Stimulated activated CD8-positive, alpha-beta memory T cell treated with anti-CD3 and anti-CD28 coated beads, Interleukin-7, amount 100 ng/mL, for 1 hour (primary cell): ENCODE data around the gene HINFP.
"Not testable (repeated sequence)": the region's sequence is repeated elsewhere in the genome, so short reads cannot be mapped to it uniquely, and the experiment has no call there.

Experiments used
- DNase-seq, 2 donors: peaks; one replicate each; pipeline ENCODE4 v3.0.0-alpha.2; 2020; ENCODE audit warnings: low read depth in 2 of 2

The HINFP gene

DNA sequence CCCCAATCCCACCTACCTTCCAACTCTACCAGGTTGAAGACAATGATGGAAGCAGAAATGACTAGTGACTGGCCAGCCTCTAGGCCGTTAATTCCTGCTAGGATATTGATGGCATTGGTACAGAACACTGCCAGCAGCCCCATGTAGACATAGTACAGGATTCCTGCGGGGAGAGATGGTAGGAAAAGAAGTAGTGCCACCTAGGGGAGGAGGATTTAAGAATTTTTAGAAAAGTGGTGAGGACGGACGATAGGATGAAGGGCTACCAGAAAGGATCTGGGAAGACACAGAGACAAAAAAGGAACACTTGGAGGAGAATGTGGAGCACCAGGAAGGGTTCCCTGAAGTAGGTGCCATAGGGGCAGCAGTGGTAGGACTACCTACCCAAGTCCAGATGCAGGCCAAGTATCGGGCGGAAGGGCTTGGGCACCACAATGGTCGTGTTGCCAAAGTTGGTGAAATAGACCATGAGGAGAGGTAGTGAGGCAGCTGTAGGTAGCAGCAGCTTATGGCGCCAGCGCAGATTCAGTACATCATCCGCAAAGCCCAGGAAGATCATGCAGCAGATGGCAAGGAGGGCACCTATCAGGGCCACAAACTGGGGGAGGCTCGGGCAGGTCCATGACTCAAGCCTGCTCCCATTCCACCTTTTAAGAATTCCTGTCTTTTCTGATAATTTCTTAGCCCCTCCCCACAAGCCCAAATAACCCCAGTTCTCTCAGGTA lies 21.0 kb upstream of the HINFP start:
- DNase-seq, result no peak

DNA sequence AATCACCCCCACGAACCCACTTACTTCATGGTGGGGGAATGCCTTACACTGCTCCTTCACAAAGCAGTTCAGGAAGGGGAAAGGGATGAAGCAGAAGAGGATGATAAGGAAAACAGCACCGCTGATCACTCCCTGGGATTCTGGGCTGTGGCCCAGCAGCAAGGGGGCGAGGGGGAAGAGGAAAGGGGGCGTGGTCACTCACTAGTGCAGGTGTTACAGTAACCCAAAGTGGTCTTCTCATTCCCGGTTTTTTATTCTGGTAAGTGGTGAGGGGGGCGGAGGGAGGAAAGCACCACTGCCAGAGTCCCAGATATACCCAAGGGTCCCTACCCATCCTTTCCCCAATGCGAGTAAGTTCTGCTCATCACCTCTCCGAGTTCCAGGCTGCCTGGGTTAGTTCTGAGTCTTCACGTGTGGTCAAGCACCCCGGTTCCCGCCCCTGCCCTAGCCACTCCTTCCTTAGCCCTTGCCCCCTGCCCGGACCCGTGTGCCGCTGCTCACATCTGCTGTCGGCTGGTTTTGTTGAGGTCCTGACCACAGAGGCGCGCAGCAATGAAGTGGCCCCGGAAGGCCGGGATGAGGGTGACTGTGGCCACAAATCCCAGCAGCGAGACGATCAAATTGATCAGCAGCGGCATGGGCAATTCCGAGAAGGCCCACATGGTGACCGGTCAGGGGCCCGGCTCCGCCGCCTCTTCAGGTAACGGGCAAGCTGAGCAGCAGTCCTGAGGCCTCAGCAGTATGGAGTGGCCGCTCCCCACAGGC lies 20.2 kb upstream of the HINFP start:
- no peak for DNase-seq

DNA sequence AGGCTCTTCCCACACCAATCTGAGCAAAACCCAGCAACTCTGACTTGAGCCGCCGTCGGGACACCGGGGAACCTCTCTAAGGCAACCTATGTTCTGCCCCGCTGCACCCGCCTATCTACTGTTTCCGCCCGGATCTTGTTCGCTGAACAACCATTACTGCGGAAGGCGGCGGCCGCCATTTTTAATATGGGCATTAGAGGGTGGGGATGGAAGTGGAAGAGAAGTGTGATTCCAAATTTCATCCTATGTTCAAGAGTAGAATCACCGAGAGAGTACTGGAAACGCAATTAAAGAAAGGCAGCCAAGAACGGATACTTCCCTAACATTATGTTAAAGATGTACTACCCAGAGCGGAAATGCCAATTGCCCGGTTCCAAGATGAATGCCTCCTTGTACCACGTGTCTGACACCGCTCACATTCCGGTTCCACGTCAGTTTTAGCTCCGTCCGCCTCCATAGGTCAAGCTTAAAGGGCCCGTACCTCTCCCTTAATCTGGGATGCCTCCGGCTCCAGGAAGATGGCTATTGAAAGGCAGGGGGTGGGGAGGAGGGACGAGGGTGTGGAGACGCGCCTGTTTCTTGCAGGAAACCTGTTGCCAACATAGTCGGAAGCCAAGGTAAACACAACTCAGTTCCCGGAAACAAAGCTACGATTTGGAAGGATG lies 19.5 kb upstream of the HINFP start, which contains the start of gene DPAGT1:
Gene DPAGT1 (minus strand): TSS at position 95 of the 665 bp plus-strand sequence. CDS start 198 bp downstream, outside the sequence.
- peak; percentile 59 to 72 for DNase-seq

DNA sequence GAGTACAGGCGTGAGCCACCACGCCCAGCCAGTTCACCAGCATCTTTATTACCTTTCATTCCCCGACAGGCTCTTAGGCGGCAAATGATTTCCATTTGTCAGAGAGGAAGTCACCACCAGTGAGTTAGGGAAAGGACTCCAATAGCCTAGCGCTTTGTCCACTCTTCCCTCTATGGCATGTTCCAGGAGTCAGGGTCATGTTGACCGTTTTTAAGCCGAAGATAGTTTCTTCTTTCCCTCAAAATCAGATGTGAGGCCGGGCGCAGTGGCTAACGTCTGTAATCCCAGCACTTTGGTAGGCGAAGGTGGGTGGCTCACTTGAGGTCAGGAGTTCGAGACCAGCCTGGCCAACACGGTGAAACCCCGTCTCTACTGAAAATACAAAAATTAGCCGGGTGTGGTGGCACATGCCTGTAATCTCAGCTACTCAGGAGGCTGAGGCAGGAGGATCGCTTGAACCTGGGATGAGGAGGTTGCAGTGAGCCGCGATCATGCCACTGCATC lies 18.2 kb upstream of the HINFP start:
- not testable (repeated sequence) for DNase-seq

DNA sequence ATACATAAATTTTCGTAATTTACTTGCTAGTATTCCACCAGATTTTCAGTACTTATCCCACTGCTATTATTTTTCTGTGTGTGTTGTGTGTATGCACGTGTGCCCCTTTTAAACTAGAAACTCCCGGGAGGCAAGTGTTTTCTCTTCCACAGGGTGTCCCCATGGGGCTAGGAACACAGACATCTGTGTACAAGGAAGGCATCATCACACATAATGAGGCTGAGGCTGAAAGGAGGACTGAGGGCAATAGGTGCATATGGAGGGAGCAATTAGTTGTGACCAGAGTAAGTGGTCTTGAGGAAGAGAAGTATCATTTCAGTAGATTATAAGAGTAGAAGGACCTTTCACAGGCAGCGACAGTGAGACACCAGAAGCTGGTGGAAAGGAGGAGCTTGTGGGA lies 17.6 kb upstream of the HINFP start:
- no peak for DNase-seq

DNA sequence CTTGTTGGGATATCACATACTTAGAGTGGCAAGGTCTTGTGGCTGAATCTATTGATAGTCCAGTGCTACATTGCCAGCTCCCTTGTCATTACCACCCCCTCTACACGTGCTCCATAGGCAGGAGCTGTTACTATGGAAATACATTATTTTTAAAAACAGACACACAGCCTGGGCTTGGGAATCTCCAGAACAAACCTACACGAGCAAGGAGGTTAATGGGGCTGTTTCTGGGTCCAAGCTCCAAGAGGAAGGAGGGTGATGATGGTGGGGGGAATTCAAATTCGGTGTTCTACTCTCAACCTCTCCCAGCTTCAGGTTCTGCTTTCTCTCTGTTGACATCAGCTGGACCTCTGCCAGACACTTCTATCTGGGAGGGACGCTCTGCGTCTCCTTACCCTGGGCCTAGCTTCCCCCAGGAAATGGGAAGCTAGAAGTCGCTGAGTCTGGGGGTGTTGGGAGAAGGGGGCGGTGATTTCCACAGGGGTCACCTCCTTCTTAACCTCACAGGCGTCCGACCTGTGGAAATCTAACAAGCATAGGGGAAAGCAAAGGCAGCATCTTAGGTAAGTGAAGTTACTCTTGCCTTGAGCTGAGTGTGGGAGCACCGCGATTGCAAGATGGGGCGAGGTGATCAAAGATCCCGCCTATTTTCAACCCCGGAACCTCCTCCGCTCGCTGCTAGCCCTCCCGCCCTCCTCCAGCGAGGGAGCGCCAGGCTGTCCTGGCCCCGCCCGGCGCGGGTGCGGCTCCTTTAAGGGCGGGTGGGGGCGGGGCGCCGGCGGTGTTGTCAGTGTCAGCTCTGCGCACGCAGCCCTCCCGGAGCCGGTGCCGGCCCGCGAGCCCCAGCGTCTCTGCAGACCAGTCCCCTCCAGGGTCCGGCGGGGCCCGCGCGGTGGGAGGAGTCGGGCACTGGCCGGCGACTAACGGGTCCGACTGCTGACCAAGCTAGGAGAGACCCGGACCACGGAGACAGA lies 14.5 kb upstream of the HINFP start, which contains the start of gene C2CD2L:
Gene C2CD2L (plus strand): TSS at position 781 of the 974 bp plus-strand sequence. CDS start 398 bp downstream, outside the sequence.
- peak; percentile 70 to 75 for DNase-seq

DNA sequence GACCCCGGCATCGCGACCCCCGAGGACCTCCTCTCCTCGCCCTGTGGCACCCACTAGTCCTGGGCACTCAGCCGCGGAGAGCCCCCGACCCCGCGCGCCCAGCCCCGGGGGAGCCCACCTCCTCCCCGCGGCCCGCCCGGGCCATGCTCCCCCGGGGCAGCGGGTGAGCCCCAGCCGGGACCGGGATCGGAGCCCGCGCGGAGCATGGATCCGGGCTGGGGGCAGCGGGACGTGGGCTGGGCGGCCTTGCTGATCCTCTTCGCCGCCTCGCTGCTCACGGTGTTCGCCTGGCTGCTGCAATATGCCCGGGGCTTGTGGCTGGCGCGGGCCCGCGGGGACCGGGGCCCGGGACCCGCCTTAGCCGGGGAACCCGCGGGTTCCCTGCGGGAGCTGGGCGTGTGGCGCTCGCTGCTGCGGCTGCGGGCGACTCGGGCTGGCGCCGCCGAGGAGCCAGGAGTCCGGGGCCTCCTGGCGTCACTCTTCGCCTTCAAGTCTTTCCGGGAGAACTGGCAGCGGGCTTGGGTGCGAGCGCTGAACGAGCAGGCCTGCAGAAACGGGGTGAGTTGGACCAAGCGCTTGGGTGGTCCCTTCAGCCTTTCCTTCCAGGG lies 13.7 kb upstream of the HINFP start:
- DNase-seq, result no peak

DNA sequence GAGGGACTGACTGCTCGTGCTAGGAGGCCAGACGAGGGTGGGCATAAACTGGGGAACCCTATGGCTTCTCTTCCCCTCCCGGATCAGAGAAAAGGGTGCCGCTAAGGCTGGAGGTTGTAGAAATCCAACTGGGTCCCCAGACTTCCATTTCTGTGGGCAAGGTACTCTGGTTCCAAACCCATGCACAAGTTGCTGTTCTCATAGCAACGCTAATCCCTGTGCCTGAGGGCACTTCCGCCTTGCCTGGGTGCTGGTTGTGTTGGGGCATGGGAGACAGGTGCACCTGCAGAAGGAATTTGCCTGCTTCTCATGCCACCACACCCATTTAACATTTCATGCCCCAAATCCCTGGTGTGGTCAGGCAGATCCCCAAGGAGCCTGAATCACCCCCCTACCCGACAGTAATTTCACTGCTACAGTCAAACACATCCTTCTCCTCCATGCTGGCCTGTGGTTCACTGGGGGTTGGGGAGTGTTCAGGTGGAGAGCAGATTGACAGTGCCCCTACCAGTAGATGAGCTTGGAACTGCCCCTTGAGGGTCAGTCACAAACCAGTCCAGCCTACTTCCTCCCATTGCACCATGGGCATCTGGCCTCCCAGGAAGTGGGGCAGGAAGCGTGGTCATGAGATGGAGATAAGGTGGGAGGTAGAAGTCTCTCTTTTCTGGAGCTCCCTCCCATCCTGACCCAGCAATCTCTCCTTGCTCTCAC lies 13.1 kb upstream of the HINFP start:
- DNase-seq, result no peak

DNA sequence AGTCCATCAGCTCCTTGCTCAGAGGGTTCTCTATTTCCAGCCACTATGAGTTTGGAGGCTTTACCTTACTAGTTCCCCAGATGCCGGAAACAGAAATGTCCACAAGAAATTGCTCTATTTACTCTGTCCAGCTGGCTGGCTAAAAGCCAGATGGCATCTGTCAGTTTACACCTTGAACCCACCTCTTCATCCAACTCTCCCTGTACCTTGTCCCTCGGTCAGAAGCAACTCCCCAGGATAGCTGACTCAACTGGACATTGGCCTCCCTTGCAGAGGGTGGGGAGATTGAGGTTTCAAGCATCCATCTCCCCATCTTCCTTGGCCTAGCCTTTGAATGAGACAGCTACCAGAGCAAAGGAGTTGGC lies 12.5 kb upstream of the HINFP start:
- no peak for DNase-seq

DNA sequence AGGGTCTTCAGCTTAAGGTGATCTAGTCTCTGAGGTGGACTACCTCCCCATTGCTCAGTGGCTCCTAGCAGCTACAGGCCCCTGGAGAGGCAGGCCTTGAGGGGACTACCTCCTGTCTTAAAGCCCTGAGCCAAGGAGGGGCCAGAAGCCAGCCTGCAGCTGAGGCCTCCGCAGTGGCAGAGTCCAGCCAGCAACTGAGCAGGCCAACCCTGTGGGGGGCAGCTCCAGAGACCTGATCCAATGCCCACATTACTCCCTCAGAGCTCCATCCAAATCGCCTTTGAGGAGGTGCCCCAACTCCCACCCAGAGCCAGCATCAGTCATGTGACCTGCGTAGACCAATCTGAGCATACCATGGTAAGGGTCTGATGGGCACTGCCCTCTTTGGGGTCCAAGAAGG lies 11.5 kb upstream of the HINFP start:
- DNase-seq, result no peak

DNA sequence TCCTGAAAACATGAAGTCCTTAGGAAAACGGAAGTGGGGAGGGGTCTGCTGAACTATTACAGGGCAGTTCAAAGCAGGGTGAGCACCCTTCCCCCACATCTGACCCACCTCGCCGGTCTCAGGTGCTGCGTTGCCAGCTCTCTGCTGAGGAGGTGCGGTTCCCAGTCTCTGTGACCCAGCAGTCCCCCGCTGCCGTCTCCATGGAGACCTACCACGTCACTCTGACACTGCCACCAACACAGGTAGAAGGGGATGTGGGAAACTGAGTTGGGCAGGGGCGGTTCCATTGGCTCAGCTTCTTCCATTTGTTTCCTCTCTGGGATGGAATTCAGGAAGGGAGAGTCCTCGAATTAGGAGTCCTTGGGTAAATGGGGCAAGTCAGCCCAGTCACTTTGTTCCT lies 10.9 kb upstream of the HINFP start:
- no peak for DNase-seq

DNA sequence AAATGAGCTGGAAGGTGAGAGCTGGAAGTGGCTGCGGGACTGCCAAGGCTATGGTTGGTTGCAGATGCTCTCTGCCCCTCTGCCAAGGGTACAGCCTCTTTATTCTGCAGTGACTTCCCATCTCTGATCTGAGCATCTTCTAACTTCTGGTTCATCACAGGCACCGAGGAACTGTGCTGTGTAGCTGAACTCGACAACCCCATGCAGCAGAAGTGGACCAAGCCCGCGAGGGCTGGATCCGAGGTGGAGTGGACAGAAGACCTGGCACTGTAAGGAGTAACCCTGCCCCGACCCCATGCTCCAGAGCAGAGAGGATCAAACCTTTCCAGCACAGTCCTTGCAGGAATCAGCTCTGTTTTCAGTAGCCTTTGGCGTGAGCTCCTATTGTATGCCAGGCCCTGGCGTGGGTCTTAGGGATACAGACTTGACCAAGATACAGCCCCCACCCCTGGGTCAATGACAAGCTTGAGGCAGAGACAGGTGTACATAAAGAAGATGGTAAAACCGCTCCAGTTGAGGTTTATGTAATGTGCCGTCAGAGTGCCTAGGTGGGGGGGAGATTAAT lies 9.9 kb upstream of the HINFP start:
- no peak for DNase-seq

DNA sequence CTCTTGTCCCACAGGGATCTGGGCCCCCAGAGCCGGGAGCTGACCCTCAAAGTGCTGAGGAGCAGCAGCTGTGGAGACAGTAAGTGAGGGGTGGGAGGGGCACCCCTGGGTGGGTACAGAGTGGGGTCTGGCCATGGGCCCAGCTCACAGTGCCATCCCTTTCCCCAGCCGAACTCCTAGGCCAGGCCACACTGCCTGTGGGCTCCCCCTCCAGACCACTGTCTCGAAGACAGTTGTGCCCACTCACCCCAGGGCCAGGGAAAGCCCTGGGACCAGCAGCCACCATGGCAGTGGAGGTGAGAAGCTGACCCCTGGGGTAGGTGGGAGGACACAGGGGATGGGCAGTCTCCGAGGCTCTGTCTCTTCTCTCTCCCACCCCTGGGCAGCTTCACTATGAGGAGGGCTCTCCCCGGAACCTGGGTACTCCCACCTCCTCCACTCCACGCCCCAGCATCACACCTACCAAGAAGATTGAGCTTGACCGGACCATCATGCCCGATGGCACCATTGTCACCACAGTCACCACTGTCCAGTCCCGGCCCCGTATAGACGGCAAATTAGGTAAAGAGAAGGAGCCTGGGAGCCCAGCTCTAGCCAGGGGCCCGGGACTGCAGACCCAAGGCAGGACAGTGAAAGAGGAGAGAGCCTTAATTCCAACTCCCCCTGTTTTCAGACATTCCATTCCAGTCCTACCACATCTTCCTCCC lies 8.9 kb upstream of the HINFP start:
- DNase-seq, result no peak

DNA sequence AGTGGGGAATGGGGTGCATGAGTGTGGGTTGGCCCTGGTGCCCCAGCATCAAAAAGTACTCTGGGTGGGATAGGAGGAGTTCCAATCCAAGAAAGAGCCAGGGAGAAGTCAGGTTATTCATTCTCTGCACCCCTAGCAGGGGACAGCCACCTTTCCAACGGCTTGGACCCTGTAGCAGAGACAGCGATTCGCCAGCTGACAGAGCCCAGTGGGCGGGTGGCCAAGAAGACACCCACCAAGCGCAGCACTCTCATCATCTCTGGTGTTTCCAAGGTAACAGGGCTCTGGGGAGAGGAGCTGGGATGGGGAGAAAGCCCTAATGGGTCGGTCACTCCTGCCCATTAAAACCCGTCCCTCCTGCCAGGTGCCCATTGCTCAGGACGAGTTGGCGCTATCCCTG lies 7.7 kb upstream of the HINFP start:
- no peak for DNase-seq

DNA sequence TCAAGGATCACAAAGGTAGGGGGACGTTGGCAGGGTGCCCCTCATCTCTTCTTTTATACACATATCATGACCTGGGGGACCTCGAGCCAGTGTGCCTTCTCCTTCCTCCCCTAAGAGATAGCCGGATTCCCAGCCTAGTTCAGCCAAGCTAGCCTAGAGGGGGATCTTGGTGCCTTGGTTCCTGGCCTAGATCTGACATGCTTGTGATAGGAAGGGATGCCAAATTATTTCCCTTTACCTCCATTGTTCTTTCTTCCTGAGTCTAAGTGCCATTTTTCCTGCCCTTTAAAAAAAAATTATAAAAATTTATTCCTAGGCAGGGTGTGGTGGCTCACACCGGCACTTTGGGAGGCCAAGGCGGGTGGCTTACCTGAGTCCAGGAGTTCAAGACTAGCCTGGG lies 7.0 kb upstream of the HINFP start:
- no peak for DNase-seq

DNA sequence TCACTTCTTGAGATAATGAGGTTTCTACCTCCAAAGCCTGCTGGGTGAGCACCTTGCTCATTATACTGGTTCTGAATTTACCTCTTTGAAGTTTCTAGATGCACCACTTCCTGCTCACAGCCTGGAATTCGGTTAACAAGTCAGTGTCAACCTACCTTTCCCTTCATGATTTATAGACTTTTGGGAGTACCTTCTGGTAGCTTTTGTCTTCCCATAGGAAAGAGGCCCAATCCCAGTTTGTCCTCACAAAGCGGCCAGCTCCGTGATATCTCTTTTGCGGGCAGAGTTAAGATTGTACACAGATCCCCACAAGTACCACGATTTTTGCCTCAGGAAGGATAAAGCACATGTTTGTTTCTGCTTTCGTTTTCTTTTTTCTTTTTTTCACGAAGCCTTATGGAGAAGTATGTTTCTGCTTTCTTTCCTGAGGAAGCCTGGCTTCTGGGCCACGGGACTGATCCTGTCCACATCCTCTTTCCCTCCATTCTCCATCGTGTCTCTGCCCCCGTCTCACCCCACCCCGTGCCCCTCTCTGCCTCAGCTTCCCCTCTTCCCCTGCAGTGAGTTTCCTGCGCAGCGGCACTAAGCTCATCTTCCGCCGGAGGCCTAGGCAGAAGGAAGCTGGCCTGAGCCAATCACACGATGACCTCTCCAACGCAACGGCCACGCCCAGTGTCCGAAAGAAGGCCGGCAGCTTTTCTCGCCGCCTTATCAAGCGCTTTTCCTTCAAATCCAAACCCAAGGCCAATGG lies 5.7 kb upstream of the HINFP start:
- no peak for DNase-seq

DNA sequence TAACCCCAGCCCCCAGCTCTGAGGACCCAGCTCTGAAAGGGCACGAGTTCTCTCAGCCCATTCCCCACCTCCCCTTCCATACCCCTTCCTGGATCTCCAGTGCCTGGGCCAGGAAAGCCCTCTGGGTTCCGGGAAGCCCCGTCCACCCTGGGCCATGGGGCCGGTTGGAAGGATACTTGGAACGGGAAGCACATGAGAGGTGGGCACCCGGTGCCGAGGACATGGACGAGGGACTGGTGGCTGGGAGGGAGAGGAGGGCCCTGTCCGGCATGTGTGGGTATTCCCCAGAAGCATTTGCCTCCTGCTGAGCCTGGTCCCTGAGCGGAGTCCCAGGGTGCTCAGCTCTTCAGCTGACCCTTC lies 5.2 kb upstream of the HINFP start:
- DNase-seq, result no peak

DNA sequence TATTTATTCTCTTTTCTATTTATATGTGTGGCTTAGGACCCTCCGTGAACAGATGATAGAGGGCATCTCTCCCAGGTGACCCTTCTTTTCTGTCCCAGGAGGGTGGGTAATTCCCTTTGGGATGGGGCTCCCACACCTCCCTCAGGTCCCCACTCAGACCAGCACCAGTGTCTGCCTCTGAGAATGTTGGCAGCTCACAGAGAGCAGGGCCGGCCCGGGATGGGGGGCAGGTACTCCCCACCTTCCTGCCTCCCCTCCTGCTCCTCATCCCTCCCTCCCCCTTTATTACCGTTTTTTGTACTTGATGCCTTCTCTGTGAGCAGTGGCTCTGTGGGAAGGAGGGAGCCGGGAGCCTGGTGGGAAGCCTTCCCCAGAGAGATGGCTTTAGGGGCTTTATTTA lies 4.8 kb upstream of the HINFP start:
- DNase-seq, result no peak
